Activated effector memory CD4-positive, alpha-beta T cell treated with Interleukin-2 at 50 U/mL for 16 hours (primary cell): Measurements from ENCODE around the gene PCBP3.
"Not testable (repeated sequence)": the region's sequence is repeated elsewhere in the genome, so short reads cannot be mapped to it uniquely, and the experiment has no call there.

Experiments used
- DNase-seq: peaks from one replicate; pipeline ENCODE4 v3.0.0-alpha.2; 2020

The PCBP3 gene

GRCh38 chr21:45698493-45699184 lies 55.1 kb downstream of the PCBP3 start:
- no peak for DNase-seq

GRCh38 chr21:45699251-45699942 lies 55.9 kb downstream of the PCBP3 start:
- DNase-seq: no peak

DNA sequence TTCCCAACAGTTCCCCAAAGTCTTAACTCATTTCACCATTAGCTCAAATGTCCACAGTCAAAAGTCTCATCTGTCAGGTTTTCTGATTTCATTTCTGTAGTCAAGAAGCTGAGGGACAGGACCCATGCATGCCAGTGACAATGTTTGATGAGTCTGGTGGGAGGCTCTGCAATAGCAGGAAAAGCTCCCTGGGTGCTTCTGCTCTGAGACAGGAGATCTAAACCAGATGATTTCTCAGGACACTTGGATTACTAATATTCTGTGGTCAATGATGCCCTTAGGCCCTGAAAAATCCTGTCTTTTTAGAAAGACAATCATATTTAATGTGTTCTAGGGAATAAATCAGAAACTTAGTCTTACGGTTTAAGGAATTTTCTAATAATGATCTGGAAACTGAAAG lies 56.4 kb downstream of the PCBP3 start:
- DNase-seq: no peak

DNA sequence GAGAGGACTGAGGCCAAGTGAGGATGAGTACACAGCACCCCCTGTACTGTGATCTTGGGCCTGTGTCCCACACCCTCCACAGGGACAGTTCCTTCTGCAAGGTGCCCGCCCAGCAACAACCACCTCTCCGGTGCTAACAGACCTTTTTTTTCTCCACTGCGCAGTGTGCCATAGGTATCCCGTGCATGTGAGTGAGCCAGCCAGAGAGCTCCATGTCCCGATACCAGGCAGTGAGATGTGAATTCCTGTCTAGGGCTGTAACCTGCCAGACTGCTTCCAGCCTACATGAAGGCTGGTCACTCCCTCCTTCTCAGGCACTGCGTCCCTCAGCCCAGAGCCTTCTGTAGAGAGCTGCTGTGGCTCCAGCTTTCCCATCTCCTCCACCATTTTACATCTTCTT lies 56.9 kb downstream of the PCBP3 start:
- DNase-seq: no peak

- DNase-seq: no peak
Observed at GRCh38 chr21:45704311-45705108, 61.0 kb downstream of the PCBP3 start.

- no peak for DNase-seq
Observed at GRCh38 chr21:45706299-45706698, 62.8 kb downstream of the PCBP3 start.

DNA sequence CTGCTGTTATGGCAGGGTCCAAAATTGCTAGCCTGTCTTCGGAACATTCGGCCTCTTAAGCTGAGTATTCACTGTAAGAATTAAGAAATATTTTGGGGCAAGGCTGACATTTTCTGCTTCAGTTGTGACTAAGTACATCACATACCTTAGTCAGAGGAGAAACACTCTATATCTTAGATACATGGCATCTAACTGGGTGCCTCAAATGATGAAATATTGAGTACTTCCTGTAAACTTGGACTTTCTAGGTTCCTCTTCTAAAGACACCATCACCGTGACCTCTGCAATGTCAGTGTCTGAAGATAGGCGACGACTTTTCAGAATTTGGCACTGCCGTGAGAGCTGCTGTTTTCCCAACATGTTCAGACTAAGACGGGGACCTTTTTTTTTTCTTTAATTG lies 65.6 kb downstream of the PCBP3 start:
- DNase-seq: no peak

GRCh38 chr21:45709696-45710268 lies 66.3 kb downstream of the PCBP3 start:
- DNase-seq: no peak

DNA sequence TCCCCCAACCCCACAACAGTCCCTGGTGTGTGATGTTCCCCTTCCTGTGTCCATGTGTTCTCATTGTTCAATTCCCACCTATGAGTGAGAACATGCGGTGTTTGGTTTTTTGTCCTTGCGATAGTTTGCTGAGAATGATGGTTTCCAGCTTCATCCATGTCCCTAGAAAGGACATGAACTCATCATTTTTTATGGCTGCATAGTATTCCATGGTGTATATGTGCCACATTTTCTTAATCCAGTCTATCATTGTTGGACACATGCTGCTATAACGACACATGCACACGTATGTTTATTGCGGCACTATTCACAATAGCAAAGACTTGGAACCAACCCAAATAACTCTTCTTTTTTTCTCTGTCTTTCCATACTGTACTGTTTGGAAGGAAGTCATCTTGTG lies 66.8 kb downstream of the PCBP3 start:
- not testable (repeated sequence) for DNase-seq

- DNase-seq: no peak
Observed at GRCh38 chr21:45713613-45714012, 70.1 kb downstream of the PCBP3 start.

- DNase-seq: no peak
Observed at GRCh38 chr21:45715441-45715840, 71.9 kb downstream of the PCBP3 start.

- DNase-seq: no peak
Observed at GRCh38 chr21:45718413-45718812, 74.9 kb downstream of the PCBP3 start.

- DNase-seq: no peak
Observed at GRCh38 chr21:45719177-45719802, 75.8 kb downstream of the PCBP3 start.

DNA sequence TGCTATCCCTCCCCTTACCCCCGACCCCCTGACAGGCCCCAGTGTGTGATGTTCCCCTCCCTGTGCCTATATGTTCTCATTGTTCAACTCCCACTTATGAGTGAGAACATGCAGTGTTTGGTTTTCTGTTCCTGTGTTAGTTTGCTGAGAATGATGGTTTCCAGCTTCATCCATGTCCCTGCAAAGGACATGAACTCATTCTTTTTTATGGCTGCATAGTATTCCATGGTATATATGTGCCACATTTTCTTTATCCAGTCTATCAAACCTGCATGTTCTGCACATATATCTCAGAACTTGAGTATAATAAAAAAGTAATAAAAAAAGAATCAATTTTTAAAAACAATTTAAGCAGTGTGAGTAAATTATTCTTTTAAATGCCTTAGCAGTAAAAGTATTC lies 76.7 kb downstream of the PCBP3 start:
- not testable (repeated sequence) for DNase-seq

DNA sequence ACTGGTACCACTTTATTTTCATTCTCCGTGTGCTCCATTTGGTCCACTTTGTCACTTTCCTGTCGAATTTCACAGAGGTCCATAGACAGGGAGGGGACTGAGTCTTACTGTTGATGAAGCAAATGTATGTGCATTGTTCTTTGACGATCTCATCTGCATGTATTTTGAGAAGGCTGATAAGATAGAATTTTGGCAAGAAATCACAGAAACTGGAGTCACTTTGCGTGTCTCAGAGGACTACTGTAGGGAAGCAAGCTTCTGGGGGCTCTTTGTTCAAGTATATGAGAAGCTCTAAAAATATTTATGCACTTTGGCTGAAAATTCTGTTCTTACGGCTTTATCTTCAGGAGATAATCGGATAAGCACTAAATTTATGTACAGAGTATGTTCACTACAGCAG lies 78.1 kb downstream of the PCBP3 start:
- DNase-seq: no peak

GRCh38 chr21:45723049-45723958 lies 79.8 kb downstream of the PCBP3 start:
- no peak for DNase-seq

GRCh38 chr21:45724345-45724961 lies 80.9 kb downstream of the PCBP3 start:
- no peak for DNase-seq

DNA sequence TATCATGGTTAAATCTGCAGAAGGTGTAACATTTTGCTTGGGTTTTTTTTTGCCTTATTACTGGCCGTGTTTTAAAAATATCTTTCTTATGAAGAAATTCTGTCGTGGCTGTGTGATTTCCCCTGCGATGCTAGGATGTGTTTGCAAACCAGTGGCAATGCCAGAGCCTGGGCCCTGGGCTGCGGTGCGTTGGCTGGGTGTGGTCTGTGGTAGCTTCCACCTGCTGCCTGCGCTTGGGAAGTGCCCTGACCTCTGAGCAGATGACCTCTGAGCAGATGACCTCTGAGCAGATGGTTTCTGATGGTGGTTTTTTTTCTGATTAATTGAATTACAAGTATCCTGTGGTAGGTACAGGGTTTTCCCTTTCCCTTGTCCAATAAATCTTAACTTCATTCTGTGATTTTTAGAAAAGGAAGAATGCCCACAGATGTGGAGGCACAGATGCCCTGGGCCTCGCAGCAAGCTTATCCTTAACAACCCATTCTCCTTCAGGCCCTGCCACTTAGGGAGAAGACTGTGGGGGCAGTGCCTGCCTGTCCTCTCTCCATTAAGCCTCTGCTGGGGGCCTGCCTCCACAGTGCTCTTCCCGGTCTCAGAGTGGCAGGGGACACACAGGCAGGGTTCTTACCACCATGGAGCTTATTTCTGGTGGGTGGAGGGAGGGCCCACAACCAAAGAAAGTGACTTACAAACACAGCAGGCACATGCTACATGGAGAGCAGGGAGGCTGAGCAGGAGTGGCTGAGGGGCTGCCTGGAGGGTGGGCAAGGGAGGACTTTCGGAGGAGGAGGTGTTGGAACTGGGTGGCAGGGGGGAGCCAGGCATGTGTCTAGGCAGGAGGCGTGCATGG lies 81.7 kb downstream of the PCBP3 start:
- no peak for DNase-seq

- no peak for DNase-seq
Observed at GRCh38 chr21:45725844-45726200, 82.3 kb downstream of the PCBP3 start.

DNA sequence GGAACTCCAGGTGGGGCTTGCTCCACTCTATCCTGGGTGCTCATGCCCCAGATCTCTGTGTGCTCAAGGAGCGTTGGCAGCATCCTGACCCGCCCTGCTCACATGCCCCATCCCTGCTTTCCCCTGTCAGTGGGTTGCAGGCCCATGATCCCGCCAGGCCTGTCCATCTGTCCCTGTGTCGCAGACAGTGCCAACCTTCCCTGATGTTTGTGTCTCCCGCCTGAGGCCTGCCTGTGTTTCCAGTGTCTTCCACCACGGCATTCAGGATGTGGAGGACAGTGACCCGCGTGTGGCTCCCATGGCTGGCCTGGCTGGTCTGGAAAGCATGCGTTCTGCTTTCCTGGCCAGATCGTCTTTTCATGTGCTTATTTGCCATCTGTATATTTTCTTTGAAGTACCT lies 82.9 kb downstream of the PCBP3 start:
- DNase-seq: no peak

- no peak for DNase-seq
Observed at GRCh38 chr21:45727390-45727789, 83.9 kb downstream of the PCBP3 start.
